NCI-H1694 (cell line): Measurements from ENCODE around the gene NOSIP.
A peak's percentile ranks its signal among the peaks of the same experiment; 100 is the strongest.

ENCODE experiments used
- DNase-seq: peaks from one replicate; lab custom pipeline; 2025; lab: John Stamatoyannopoulos, UW

Gene NOSIP

DNA sequence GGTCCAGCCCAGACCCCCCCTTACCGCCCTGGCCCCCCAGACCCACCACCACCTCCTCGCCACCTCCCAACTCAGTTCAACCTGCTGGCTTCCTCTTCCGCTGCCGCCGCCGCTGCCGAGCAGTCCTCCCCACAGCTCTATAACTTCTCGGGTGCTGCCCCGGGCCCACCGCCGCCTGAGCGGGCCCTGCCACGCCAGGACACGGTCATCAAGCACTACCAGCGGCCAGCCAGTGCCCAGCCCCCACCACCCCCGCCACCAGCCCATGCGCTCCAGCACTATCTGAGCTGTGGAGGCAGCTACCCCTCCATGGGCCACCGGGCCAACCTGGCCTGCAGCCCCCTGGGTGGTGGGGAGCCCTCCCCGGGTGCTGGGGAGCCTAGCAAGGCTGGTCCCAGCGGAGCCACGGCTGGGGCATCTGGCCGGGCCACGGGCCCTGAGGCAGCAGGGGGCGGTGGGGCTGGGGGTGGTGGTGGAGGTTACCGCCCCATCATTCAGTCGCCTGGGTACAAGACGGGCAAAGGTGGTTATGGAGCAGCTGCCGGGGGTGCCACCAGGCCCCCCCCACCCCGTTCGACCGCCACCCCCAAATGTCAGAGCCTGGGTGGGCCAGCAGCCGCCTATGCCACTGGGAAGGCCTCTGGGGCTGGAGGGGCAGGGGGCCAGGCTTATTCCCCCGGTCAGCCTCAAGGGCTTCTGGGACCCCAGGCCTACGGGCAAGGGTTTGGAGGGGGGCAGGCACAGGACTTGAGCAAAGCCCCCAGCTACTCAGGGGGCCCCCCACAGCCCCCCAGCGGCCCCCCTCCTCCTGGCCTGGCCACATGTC lies 14.8 kb upstream of the NOSIP start:
- DNase-seq = no peak

DNA sequence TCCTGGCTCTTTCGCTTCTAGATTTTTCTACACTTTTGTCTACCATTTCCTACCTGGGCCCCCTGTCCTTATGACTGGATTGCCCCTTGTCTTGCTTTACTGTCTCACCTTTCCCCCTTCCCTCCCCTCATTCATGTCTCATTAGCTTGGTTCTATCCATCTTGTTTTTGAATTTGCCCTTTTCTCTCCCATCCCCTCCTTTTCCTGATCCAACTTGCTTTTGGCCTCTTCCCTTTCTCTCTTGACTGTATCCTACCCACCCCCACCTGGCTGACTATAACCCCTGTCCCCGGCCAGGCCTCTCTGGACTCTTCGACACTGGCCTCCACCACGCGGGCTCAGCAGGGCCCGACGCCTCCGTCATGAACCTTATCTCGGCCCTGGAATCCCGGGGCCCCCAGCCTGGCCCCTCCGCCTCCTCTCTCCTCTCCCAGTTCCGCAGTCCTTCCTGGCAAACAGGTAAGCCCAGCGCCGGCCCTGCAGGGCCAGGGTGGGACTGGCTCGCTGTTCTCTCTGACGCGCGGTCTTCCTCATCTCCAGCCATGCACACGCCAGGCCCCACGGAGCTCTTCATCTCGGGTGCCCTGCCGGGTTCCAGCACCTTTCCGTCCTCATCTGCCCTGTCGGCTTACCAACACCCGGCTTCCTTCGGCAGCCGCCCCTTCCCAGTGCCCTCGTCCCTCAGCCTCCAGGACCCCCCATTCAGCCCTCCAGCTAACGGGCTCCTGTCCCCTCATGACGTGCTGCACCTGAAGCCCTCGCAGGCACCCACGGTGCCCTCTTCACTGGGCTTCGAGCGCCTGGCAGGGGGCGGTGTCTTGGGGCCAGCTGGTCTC lies 14.0 kb upstream of the NOSIP start:
- no peak for DNase-seq

DNA sequence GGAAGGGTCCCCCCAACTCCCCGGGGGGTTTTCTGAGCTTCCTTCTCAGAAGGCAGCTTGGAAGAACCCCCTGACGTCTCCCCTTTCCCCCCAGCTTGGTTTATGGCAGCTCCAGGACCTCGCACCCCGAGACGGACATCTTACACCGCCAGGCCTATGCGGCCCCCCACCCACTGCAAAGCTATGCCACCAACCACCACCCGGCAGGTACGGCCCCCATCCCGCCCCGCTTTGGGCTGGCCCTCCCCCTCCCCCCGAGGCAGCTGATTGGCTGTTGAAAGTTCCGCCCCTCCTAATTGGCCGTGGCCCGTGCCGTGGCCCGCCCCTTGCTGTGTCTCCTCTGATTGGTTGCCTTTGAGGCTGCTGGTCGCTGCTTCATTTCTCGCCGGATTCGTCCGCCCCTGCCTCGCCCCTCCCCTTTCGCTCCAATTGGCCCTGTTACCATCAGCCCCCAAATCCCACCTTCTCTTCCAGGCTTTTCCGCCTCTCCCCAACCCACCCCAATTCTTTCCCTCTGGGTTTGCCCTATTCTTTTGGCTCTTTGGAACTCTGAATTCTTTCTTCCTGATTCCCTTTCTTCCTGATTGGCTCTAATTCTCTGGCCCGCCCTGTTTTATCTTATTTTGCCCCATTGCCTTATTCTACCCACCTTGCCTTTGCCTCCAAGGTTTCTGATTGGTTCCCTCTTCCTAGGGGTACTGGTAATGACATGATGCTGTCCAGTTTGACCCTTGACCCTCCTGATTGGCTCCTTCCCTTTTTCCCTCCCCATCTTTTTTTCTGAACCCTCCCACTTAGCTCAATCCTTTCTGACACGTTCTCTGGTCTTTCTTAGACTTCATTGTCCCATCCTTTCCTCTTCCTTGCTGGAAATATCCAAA lies 13.1 kb upstream of the NOSIP start:
- peak; percentile 93 for DNase-seq

- peak; percentile 22 for DNase-seq
Measured at GRCh38 chr19:49592486-49593232, 12.3 kb upstream of the NOSIP start.

- DNase-seq = peak; percentile 35
Measured at GRCh38 chr19:49591731-49592485, 11.6 kb upstream of the NOSIP start.

- DNase-seq = peak; percentile 65
Measured at GRCh38 chr19:49590971-49591730, 10.8 kb upstream of the NOSIP start, which contains the start of gene PRR12. TSS of gene PRR12 (plus strand) at chr19:49591182. CDS start at chr19:49591655, 473 bp downstream.

- DNase-seq = peak; percentile 97
Measured at GRCh38 chr19:49590071-49590970, 10.0 kb upstream of the NOSIP start.

- no peak for DNase-seq
Measured at GRCh38 chr19:49589502-49589905, 9.1 kb upstream of the NOSIP start.

GRCh38 chr19:49588365-49589122 lies 8.2 kb upstream of the NOSIP start:
- DNase-seq = no peak

- DNase-seq = no peak
Measured at GRCh38 chr19:49587227-49587626, 6.9 kb upstream of the NOSIP start.

DNA sequence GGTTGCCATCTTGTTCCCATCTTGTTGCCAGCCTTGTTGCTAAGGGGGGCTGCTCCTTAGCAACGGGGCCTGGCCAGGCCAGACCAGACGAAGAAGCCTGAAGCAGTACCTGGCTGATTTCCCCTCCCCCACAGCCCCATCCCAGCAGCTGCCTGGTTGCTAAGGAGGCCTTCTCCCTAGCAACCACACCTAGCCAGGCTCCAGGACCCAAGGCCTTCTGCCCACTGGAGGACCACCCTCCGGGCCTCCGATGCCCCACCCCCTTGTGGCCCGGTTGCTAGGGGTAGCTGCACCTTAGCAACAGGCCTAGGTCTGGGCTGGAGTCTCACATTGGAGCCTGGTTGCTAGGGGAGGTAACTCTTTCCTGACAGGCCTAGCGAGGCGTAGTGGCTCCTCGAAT lies 4.7 kb upstream of the NOSIP start:
- no peak for DNase-seq

- DNase-seq = no peak
Measured at GRCh38 chr19:49583239-49583638, 2.9 kb upstream of the NOSIP start.

DNA sequence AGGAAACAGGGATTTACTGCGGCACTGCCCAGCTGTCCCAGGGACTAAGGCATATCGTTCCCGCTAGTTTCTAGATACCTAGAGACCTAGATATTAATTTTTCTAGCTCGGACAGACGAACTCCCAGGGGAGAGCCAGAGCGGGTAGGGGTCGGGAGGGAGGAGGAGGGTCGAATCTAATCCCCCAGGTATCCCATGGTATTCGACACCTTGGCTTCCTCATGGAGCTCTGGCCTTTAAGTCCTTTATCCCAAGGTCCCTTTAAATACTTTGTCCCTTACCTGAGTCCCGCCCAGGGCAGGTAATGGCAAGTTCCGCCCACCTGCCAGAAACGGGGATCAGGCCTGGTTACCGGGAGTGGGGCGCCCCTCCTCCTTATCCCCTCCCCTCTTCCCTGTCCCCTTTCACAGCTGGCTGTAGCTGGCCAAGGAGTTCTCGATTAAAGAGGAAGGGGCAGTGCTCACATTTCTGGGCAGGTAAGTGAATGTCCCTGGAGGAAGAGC lies 702 bp upstream of the NOSIP start, which contains the start of gene PRRG2:
PRRG2 (plus strand) TSS at position 310 of the 502 bp plus-strand sequence. CDS start 1,904 bp downstream, outside the sequence.
- DNase-seq = no peak

GRCh38 chr19:49579947-49580263 lies 451 bp downstream of the NOSIP start:
- no peak for DNase-seq

DNA sequence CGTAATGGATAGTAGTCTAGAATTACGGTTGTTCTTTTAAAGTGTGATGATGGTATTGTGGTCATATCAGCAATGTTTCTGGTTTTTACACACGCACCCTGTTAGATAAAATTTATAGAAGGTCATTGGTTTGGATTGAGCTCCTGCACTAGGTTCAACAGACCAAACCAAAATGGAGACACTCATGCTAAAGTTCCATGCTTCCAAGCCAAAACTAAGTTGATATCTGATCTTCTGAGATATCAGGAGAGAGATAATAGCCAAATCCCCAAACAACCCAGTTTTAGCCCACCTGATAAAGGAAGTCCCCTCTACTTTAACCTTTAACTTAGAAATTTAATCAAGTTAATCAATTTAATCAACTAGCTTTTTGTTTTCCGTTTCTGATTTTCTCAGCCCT lies 1.2 kb downstream of the NOSIP start:
- DNase-seq = no peak

DNA sequence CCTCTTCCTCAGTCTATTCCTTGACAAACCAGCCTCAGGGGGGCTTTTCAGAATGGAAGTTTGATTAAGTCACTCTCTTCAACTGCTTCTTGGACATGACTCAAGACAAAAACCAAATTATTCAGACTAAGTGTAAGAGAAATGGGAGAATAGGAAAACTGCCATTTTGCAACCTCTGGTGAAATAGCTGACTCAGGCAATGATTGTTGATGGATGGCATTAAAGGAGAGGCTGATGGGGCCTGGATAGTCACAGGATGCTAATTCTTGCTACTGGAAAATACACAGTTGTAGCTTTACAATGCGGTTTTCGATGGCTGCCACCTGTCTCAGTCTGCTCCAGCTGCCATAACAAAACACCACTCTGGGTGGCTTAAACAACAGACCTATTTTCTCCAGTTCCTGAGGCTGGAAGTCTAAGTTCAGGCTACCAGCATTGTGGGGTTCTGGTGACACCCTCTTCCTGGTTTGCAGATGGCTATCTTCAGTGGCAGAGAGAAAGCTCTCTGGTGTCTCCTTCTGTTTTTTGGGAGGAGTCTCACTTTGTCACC lies 6.1 kb downstream of the NOSIP start:
- DNase-seq = no peak

GRCh38 chr19:49573425-49573824 lies 6.9 kb downstream of the NOSIP start:
- no peak for DNase-seq
